Midbrain (tissue), 1 donor: ENCODE data around the gene ZBTB24.

Source experiments
- DNase-seq: peaks from one replicate; lab custom pipeline; 2025; lab: John Stamatoyannopoulos, UW

ZBTB24 gene

DNA sequence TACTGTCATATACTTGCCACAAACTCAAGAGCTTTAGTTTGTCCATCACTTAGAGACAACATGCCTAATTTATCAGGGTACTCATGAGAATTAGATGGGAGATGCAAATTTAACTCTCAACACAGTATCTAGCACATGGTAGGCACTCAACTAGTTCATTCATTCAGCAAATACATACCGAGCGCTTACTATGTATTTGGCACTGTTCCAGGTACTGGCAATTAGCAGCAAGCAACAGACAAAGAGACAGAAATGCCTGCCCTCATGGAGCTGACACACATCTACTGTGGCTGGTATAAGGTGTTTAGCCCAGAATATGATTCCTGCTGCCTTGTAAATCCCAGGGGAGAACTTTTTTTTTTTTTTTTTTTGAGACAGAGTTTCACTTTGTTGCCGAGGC, 32.2 kb downstream of the ZBTB24 start:
- DNase-seq = no peak

DNA sequence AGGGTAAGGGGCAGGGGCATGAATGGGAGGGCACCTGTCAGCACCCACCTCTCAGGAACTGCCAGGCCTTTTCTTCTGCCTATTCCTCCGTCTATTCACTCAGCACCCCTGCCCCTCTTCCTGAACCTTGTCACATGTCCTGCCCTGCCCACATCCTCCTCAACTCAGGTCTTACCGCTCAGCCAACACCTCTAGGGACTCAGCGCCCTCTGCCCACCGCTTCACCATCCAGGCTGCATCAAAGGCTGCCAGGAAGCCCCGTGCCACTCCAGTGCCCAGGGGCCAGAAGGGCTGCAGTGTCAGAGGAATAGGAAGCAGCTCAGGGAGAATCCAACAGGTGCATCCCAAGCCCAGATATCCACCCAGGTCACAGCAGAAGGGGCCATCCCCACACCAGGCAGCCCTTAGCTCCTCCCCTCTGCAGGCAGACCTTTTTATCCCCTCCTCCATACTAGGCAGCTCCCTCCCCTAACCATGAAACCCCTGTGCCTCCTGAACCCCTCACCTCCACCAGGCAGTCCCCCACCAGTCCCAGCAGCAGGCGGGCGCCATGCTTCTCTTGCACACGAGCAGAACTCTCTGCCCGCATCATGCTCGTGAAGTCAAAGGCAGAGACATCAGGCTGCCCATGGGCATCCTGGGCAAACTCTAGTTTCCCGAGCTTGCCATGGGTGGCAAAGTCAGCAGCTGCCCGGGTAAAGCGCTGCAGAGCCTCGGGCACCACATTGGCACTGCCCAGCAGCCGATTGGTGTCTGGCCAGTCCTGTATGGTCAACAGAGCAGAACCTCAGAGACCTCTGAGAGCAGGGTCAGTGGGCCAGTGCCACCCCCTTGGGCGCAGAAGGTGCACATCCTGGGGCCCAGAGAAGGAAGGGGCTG, 33.0 kb downstream of the ZBTB24 start:
- no peak for DNase-seq

DNA sequence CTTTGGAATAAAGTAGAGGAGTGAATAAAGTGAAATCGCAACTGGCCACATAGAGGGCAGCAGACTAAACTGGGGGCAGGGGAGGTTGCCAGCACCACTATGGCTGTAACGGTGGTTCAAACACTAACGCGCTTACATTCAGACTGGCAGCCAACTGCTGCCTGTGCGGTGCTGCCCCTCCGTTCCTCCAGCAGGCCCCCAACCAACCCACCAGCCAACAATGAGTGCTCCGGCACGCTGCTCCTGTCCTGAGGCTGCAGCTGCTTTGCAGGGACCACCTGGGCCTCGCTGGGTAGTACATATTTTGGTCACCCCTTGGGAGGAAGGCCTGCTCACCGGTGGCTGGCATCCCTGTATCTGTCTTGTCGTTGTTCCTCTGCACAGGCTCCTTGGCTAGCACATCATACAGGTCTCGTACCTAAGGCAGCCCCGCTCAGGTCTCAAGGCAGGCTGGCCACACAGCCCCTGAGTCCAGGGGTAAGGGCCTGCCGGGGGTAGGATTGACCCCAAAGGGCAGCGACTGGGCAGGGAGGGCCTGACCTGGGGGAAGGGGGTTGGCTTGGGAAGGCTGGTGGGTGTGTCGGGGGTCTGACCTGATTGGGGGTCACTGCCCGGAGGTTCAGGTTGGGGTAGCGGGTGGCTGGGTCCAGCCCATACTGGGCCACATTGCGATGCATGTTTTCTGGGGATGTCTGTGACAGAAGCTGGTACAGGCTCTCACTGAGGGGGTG, 33.8 kb downstream of the ZBTB24 start:
- DNase-seq = no peak

- DNase-seq = no peak
Measured at GRCh38 chr6:109448615-109449014, 34.4 kb downstream of the ZBTB24 start.

DNA sequence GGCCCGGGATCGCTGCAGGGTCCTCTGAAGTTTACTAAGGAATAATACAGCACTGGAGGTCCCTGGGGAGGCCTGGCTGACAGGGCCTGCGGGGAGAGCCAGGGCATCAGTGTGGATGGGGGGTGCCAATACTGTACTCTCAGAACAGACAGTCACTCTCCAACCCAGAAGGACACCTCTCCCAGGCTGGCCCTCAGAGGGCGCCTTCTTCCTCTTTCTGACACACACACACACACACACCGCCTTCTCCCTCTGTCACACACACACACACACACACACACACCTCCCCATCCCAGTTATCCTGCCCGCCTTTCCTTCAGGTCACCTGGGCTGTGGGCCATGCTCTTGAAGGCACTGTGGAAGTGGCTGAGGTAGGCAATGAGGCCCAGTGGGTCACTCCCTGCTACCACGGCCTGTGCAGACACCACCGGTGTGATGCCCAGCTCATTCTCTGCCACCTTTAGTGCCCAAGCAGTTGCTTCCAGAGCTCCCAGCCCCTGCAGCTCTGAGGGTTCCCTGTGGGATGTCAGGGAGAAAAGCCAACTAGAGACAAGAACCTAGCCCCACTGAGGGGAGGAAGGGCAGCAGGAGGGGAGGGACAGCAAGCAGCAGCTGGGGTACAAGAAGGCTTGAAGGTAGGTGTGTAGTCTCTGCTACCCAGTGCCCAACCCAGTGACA, 35.0 kb downstream of the ZBTB24 start:
- DNase-seq = no peak

DNA sequence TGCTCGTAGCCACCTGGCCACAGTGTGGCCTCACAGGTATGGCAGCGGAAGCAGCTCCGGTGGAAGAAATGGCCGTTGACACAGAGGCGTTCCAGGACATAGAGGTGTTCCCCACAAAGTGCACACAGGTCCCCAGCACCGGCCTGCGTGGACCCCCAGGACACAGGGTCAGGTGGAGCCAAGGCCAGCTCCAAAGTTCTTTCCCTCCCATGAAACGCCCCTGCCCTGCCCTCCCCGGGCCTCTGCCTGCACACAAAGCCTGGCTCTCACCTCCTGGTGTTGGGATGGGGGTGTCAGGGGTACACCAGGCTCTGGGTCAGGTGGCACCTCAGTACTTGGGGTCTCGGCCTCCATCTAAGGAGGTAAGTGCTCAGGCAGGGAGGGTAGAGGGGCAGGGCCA, 35.9 kb downstream of the ZBTB24 start:
- DNase-seq = no peak

GRCh38 chr6:109446541-109446940, 36.5 kb downstream of the ZBTB24 start:
- no peak for DNase-seq

- DNase-seq = no peak
Measured at GRCh38 chr6:109446072-109446471, 36.9 kb downstream of the ZBTB24 start.

DNA sequence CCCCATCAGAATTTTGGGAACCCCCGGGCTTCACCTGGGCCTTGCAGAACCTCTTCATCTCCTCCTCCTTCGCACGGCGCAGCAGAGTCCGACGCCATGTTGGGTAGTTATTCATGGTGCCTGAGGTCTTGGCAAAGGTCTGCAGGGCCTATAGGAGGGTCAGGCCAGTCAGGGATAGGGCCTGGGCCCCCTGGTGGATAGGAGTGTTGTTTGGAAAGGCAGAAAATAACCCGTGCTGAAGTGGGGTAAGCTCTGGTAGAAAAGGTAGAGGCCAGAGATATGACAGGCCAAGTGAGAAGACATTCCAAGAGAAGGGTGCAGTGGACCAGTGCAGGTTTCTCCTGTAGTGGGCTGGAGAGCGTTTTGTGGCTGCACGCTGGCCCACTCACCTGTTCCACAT, 37.6 kb downstream of the ZBTB24 start:
- DNase-seq = no peak

DNA sequence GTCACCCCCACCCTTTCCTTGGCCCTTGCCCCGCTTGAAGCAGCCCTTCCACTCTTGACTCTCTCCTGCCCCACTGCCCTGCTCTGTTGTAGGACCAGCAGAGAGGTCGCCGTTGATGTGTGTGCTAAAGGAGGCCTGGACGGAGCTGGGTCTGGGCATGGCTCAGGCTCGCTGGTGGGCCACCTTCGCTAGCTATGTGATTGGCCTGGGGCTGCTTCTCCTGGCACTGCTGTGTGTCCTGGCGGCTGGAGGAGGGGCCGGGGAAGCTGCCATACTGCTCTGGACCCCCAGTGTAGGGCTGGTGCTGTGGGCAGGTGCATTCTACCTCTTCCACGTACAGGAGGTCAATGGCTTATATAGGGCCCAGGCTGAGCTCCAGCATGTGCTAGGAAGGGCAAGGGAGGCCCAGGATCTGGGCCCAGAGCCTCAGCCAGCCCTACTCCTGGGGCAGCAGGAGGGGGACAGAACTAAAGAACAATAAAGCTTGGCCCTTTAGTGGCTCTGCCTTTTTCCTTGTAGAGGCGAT, 39.5 kb downstream of the ZBTB24 start:
- DNase-seq = no peak

DNA sequence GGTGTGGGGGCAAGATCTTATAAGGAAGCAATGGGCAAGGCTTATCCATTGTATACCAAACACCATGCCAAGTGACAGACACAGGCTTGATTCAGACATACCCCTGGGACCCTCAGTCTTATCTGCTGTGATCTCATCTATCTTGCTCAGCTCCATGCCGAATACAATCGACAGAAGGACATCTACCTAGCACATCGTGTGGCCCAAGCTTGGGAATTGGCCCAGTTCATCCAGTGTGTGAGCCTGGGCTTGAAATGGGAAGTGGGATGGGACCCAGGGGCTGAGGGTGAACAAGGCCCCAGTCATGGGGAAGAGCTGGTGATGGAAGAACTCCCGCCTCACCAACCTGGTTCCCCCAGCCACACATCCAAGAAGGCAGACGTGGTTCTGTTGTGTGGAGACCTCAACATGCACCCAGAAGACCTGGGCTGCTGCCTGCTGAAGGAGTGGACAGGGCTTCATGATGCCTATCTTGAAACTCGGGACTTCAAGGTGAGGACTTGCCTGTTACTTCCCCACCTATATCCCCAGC, 40.6 kb downstream of the ZBTB24 start:
- DNase-seq = no peak

DNA sequence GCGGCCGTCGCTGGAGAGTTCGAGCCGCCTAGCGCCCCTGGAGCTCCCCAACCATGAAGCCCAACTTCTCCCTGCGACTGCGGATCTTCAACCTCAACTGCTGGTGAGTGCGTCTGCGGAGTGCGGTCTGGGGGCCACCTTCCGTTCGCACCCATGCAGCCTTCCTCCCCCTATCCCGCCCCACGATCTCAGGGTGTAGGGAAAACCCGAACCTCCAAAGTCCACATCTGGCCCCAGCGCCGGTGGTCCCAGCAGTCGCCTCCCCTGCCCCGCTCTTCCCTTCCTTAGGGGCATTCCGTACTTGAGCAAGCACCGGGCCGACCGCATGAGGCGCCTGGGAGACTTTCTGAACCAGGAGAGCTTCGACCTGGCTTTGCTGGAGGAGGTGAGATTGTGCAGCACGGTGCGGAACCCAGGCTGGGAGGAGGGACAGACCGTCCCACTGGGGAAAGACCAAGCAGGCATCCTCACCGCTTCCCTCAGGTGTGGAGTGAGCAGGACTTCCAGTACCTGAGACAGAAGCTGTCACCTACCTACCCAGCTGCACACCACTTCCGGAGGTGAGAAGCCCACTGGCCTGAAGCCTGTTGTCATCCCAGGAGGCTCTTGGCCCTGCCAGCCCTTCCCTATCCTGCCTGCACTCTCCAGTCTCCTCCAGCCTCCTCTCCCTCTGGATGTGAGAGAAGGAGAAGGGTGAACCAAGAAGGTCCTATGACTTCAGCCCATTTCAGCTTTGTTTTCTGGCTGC, 41.8 kb downstream of the ZBTB24 start:
- no peak for DNase-seq

- peak; percentile 93 for DNase-seq
Measured at GRCh38 chr6:109440331-109441068, 42.5 kb downstream of the ZBTB24 start, which contains the start of the genes PPIL6 and SMPD2. PPIL6 (minus strand) TSS chr6:109440628; CDS start chr6:109440590, 38 bp downstream. SMPD2 (plus strand) TSS chr6:109440724; CDS start chr6:109441122, 398 bp downstream.

- DNase-seq = no peak
Measured at GRCh38 chr6:109436041-109436440, 47.0 kb downstream of the ZBTB24 start.

GRCh38 chr6:109434456-109434855, 48.6 kb downstream of the ZBTB24 start:
- DNase-seq = no peak

- no peak for DNase-seq
Measured at GRCh38 chr6:109429496-109429895, 53.5 kb downstream of the ZBTB24 start.

- no peak for DNase-seq
Measured at GRCh38 chr6:109428889-109429477, 54.0 kb downstream of the ZBTB24 start.

GRCh38 chr6:109424946-109425345, 58.1 kb downstream of the ZBTB24 start:
- DNase-seq = no peak

DNA sequence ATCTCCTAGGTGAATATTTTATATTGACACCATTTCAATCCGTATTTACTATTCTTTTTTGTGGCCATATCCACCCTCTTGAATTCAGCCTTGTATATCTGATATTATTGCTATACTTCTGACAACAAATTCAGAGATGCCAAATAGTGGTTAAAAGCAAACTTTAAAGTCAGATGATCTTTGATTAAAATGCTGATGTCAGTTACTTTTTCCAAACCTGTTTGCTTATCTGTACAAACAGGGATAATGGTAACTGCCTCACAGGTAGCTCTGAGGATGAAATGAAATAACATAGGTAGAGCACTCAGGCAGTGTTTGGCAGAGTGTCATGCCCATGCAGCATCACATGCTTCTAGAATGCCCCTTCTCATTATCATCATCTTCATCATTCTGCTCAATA, 61.8 kb downstream of the ZBTB24 start:
- no peak for DNase-seq

DNA sequence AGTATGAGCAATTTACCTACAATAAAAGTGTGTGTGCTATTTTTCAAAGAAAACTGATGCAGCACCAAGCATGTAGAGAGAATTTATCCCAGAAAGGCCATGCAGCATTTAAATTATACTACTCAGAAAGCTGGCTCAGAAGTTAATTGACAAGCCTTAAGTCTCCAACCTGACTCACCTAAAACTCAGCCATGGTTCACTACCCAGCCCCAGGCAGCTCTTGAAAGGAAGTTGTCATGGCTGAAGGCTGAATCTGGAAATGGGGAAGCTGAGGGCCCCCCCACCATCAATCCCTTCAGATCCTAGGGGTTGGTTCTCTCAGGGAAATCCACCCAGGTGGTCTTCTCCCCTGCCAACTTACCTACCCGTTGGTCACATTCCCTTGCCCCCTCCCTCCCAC, 62.3 kb downstream of the ZBTB24 start:
- DNase-seq = no peak
